ENCODE measurements around the gene CCNL2. TPM values are rescaled to one million over a fixed set of nuclear protein-coding genes. Genes with fewer than 3 reads are reported as not detected.

Gene CCNL2
- total and polyA plus RNA-seq, 2 of the 13 experiments (the other 11 are each of a cell fraction or from before 2014, with no cell fraction given), result 105 to 340 TPM

GRCh38 chr1:1437904-1438376 lies 38.8 kb upstream of the CCNL2 start (continued):
- TF ChIP-seq, protein P1, sequence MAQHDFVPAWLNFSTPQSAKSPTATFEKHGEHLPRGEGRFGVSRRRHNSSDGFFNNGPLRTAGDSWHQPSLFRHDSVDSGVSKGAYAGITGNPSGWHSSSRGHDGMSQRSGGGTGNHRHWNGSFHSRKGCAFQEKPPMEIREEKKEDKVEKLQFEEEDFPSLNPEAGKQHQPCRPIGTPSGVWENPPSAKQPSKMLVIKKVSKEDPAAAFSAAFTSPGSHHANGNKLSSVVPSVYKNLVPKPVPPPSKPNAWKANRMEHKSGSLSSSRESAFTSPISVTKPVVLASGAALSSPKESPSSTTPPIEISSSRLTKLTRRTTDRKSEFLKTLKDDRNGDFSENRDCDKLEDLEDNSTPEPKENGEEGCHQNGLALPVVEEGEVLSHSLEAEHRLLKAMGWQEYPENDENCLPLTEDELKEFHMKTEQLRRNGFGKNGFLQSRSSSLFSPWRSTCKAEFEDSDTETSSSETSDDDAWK (CRISPR knock-in tag; IDR thresholded peaks at IDR 0.05), result no peak
- peak; percentile 65; the same call in 1 of the 2 replicates for TF ChIP-seq KMT2A (CRISPR knock-in tag; IDR thresholded peaks at IDR 0.05)
- TF ChIP-seq ZNF503 (CRISPR knock-in tag; IDR thresholded peaks at IDR 0.05), result 0 out of 2 replicates have a peak, but pooled peaks have one; percentile 25
- TF ChIP-seq ZNF17 (CRISPR knock-in tag; IDR thresholded peaks at IDR 0.05), result no peak
- no peak for TF ChIP-seq ZNF879 (CRISPR knock-in tag; IDR thresholded peaks at IDR 0.05)
- no peak for TF ChIP-seq CREBL2 (CRISPR knock-in tag; IDR thresholded peaks at IDR 0.05; ENCODE audit: borderline replicate concordance)
- TF ChIP-seq SMC3 (IDR thresholded peaks at IDR 0.05; ENCODE audit: low read length), result no peak; the same call in 1 of the 2 replicates
- peak; percentile 94 for TF ChIP-seq POLR2AphosphoS5 (IDR thresholded peaks at IDR 0.05; ENCODE audit: low read depth, low read length)
- no peak for TF ChIP-seq DMTF1 (CRISPR knock-in tag; IDR thresholded peaks at IDR 0.05)
- no peak for TF ChIP-seq IKZF4 (CRISPR knock-in tag; IDR thresholded peaks at IDR 0.05; ENCODE audit: borderline replicate concordance, low read depth, not compliant biosample characterization)
- TF ChIP-seq ZEB1 (IDR thresholded peaks at IDR 0.05; ENCODE audit: insufficient replicate concordance, low read depth), result no peak
- TF ChIP-seq, protein P2, sequence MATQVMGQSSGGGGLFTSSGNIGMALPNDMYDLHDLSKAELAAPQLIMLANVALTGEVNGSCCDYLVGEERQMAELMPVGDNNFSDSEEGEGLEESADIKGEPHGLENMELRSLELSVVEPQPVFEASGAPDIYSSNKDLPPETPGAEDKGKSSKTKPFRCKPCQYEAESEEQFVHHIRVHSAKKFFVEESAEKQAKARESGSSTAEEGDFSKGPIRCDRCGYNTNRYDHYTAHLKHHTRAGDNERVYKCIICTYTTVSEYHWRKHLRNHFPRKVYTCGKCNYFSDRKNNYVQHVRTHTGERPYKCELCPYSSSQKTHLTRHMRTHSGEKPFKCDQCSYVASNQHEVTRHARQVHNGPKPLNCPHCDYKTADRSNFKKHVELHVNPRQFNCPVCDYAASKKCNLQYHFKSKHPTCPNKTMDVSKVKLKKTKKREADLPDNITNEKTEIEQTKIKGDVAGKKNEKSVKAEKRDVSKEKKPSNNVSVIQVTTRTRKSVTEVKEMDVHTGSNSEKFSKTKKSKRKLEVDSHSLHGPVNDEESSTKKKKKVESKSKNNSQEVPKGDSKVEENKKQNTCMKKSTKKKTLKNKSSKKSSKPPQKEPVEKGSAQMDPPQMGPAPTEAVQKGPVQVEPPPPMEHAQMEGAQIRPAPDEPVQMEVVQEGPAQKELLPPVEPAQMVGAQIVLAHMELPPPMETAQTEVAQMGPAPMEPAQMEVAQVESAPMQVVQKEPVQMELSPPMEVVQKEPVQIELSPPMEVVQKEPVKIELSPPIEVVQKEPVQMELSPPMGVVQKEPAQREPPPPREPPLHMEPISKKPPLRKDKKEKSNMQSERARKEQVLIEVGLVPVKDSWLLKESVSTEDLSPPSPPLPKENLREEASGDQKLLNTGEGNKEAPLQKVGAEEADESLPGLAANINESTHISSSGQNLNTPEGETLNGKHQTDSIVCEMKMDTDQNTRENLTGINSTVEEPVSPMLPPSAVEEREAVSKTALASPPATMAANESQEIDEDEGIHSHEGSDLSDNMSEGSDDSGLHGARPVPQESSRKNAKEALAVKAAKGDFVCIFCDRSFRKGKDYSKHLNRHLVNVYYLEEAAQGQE (IDR thresholded peaks at IDR 0.05; ENCODE audit: borderline replicate concordance in 1 of 2, low read depth in 1 of 2, low read length in 2 of 2), result no peak; a peak in 1 of 4 replicates
- peak; percentile 28 for TF ChIP-seq HNF4A (CRISPR knock-in tag; IDR thresholded peaks at IDR 0.05)
- TF ChIP-seq SRSF1 (optimal IDR thresholded peaks at IDR 0.05; ENCODE audit: low read depth, low read length), result peak; percentile 30
- TF ChIP-seq, protein P3, sequence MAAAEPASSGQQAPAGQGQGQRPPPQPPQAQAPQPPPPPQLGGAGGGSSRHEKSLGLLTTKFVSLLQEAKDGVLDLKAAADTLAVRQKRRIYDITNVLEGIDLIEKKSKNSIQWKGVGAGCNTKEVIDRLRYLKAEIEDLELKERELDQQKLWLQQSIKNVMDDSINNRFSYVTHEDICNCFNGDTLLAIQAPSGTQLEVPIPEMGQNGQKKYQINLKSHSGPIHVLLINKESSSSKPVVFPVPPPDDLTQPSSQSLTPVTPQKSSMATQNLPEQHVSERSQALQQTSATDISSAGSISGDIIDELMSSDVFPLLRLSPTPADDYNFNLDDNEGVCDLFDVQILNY (CRISPR knock-in tag; conservative IDR thresholded peaks at IDR 0.05), result no peak
- no peak for TF ChIP-seq BRD4 (CRISPR knock-in tag; IDR thresholded peaks at IDR 0.05)
- no peak for TF ChIP-seq HNF4G (IDR thresholded peaks at IDR 0.05; ENCODE audit: borderline replicate concordance, low read depth, low read length)
- TF ChIP-seq HNF4G (CRISPR knock-in tag; IDR thresholded peaks at IDR 0.05; ENCODE audit: borderline replicate concordance, low read depth), result no peak
- no peak; the same call in 1 of the 2 replicates for TF ChIP-seq NCOR1 (IDR thresholded peaks at IDR 0.05; ENCODE audit: borderline replicate concordance, low read length)
